GM12878 (cell line): ENCODE measurements around the gene MRPL37.

Source experiments
- BCLAF1 ChIP-seq: fragments of 450-650 bp; IDR thresholded peaks from 2 replicates; pipeline ENCODE4 v1.6.1; 2017; ENCODE audit warnings: antibody characterized with exemption, mild to moderate bottlenecking, moderate library complexity
- EGR1 ChIP-seq, 2 experiments: IDR thresholded peaks; 1 replicate in 1 of 2; 2 replicates in 1 of 2; pipeline ENCODE4 v1.6.1; 2011 to 2012; ENCODE audit warnings: low read depth in 2 of 2, low read length in 2 of 2, borderline replicate concordance in 1 of 2, mild to moderate bottlenecking in 1 of 2, moderate library complexity in 1 of 2
- IKZF1 ChIP-seq: fragments of 450-650 bp; conservative IDR thresholded peaks from 2 replicates; pipeline ENCODE4 v1.6.1; 2017; ENCODE audit warnings: antibody characterized with exemption, mild to moderate bottlenecking

- no peak for TF ChIP-seq IKZF1
- no peak for TF ChIP-seq BCLAF1
- no peak for TF ChIP-seq EGR1 (IDR thresholded peaks at IDR 0.05; ENCODE audit: borderline replicate concordance in 1 of 2, low read depth in 2 of 2, low read length in 2 of 2)
These were observed 44.7 kb downstream of the MRPL37 start for GRCh38 chr1:54244655-54245054.
